RCC 7860 (cell line): Measurements from ENCODE around the gene MARVELD3.
A peak's percentile ranks its signal among the peaks of the same experiment; 100 is the strongest.
"Not testable (repeated sequence)": the region's sequence is repeated elsewhere in the genome, so short reads cannot be mapped to it uniquely, and the experiment has no call there.

ENCODE experiments used
- DNase-seq: peaks from one replicate; pipeline ENCODE4 v3.0.0-alpha.2; 2015; ENCODE audit warnings: low spot score
- FAIRE-seq: peaks from 2 replicates; lab custom pipeline; 2012; peaks lifted over from hg19 to GRCh38; lab: Jason Lieb, UNC

The MARVELD3 gene, protein sequence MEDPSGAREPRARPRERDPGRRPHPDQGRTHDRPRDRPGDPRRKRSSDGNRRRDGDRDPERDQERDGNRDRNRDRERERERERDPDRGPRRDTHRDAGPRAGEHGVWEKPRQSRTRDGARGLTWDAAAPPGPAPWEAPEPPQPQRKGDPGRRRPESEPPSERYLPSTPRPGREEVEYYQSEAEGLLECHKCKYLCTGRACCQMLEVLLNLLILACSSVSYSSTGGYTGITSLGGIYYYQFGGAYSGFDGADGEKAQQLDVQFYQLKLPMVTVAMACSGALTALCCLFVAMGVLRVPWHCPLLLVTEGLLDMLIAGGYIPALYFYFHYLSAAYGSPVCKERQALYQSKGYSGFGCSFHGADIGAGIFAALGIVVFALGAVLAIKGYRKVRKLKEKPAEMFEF

DNA sequence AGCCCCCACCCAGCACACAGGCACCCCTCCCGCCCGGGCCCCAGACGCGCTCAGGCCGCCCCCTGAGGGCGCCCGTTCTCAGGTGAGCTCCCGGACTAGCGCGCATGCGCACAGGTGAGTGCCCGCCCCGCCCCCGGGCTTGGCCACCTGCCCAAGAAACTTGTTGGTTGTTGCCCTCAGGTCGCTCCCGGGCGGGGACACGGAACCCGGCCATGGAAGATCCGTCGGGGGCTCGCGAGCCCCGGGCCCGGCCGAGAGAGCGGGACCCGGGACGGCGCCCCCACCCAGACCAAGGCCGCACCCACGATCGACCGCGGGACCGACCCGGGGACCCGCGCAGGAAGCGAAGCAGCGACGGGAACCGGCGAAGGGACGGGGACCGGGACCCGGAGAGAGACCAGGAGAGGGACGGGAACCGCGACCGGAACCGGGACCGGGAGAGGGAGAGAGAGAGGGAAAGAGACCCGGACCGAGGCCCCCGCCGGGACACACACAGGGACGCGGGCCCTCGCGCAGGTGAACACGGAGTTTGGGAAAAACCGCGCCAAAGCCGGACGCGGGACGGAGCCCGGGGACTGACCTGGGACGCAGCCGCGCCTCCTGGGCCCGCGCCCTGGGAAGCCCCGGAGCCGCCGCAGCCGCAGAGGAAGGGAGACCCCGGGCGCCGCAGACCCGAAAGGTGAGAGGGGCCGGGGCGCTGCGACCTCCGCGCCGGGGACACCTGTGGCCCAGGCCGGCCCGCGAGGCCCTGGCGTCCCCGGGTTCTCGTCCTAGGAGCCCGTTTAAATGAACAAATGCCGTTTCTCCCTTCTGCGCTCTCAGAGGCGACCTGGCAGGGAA is at the start of gene MARVELD3:
TSS of gene MARVELD3 (plus strand) at position 167 of the 840 bp plus-strand sequence. CDS start at position 213, 46 bp downstream.
- no peak for DNase-seq
- no peak for FAIRE-seq

DNA sequence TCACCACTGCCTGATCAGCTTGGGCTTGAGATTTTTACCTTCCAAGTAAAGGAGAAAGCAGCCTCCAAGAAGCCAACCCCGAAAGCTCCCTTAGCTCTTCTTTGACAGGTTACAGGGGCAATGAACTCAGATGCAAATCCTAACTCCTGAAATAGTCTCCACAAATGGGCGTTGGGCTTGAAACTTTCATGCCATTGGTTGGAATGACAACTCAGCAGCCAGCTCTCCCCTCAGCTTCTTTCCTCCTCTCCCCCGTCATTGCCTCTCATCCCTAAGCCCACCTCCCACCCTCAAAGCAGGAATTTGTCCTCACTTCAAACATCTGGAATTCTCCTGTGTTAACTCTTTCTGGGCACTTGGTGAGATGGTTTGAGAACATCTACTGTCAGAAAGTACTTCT is 49.0 kb upstream of the MARVELD3 start, which contains the start of gene TAT:
TSS of gene TAT (minus strand) at position 122 of the 400 bp plus-strand sequence. CDS start 677 bp downstream, outside the sequence.
- no peak for FAIRE-seq
- DNase-seq: no peak

DNA sequence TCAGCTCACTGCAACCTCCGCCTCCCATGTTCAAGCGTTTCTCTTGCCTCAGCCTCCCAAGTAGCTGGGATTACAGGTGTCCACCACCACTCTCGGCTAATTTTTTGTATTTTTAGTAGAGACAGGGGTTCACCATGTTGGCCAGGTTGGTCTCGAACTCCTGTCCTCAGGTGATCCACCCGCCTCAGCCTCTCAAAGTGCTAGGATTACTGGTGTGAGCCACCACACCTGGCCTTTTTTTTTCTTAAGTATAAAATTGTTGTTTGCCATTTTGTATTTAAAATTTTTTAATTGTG is 43.5 kb upstream of the MARVELD3 start:
- FAIRE-seq, DNase-seq: not testable (repeated sequence)

DNA sequence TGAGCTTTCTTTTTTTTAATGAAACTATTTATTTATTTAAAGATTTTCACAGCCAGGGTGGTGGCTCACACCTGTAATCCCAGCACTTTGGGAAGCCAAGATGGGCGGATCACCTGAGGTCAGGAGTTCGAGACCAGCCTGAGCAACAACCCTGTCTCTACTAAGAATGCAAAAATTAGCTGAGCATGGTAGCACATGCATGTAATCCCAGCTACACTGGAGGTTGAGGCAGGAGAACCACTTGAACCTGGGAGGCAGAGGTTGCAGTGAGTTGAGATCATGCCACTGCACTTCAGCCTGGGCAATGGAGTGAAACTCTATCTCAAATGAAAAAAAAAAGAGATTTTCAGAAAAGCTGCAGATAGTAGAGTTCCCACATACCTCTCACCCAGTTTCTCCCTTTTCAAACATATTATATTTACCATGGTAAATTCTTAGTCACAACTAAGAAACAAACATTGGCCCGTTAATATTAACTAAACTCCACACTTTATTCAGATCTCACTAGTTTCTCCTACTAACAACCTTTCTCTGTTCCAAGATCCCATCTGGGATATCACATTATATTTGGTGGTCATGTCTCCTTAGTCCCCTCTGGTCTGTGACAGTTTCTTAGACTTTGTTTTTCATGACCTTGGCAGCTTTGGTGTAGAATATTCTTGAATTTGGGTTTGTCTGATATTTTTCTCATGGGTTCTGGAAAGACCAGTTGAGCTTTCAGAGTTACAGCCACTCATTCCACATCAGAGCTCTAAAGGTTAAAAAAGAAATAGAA is 41.3 kb upstream of the MARVELD3 start:
- no peak for FAIRE-seq
- DNase-seq: no peak

DNA sequence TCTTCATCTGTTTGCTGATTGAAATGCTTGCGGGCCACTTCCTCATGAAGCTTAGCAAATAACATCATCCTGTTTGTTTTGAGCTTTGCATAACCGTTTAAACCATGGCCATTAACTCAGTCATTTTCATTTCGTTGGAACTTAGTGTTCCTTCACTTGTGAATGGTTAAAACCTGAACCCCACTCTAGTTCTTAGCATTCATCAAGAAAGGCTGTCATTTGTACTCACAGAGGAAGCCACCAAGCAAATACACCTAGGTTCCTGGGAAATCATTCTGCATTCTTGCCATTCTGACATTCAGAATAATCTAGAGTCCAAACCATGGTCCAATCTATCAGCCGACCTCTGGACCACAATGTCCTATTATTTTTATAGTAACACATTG is 40.7 kb upstream of the MARVELD3 start:
- no peak for DNase-seq

DNA sequence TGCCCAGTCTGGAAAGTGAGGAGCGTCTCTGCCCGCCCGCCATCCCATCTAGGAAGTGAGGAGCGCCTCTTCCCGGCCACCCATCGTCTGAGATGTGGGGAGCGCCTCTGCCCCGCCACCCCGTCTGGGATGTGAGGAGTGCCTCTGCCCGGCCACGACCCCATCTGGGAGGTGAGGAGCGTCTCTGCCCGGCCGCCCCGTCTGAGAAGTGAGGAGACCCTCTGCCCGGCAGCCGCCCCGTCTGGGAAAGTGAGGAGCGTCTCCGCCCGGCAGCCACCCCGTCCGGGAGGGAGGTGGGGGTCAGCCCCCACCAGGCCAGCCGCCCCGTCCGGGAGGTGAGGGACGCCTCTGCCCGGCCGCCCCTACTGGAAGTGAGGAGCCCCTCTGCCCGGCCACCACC is 36.6 kb upstream of the MARVELD3 start:
- not testable (repeated sequence) for DNase-seq, FAIRE-seq

More for the DNA sequence above, 40.7 kb upstream of the MARVELD3 start:
- no peak for FAIRE-seq

DNA sequence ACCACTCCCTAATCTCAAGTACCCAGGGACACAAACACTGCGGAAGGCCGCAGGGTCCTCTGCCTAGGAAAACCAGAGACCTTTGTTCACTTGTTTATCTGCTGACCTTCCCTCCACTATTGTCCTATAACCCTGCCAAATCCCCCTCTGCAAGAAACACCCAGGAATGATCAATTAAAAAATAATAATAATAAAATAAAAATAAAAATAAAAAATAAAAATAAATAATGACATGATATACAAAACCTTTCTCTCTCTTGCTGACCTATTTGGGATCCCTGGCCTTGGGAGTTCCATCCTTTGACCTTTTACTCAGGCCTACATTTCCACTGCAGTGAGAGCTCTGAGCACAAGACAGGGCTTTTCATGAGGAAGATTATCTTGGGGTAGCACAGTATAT is 35.9 kb upstream of the MARVELD3 start:
- not testable (repeated sequence) for FAIRE-seq, DNase-seq

DNA sequence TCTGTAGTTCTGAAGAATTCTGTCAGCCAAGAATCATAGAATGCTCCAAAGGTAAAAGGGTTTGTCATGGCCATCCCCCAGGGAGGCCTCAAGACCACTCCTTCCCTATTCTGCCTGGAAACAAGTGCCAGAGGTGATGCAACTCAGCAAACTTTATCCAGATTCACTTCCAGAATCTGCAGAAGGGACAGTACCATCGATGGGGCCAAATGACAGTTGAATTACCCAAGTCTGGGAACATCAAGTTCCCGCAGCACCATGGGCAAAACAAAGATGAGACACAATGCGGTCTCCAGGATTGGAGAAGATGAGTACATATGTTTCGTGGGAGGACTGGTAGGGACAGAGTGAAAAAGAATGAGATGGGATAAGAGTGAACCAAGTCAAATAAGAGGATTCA is 35.4 kb upstream of the MARVELD3 start:
- no peak for FAIRE-seq

DNA sequence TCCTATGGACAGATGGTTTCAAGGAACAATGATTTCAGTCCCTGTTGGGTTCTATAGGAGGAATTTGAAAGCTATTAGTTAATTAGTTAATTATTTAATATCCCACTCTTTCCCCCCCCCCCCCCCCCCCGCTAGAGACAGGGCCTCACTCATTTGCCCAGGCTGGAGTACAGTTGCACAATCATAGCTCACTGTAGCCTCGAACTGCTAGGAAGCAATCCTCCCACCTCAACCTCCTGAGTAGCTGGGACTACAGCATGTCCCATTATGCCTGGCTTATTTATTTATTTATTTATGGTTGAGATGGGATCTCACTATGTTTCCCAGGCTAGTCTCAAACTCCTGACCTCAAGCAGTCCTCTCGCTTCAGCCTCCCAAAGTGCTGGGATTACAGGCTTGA is 34.1 kb upstream of the MARVELD3 start:
- no peak for FAIRE-seq
- no peak for DNase-seq

More for the DNA sequence above, 35.4 kb upstream of the MARVELD3 start:
- DNase-seq: no peak

DNA sequence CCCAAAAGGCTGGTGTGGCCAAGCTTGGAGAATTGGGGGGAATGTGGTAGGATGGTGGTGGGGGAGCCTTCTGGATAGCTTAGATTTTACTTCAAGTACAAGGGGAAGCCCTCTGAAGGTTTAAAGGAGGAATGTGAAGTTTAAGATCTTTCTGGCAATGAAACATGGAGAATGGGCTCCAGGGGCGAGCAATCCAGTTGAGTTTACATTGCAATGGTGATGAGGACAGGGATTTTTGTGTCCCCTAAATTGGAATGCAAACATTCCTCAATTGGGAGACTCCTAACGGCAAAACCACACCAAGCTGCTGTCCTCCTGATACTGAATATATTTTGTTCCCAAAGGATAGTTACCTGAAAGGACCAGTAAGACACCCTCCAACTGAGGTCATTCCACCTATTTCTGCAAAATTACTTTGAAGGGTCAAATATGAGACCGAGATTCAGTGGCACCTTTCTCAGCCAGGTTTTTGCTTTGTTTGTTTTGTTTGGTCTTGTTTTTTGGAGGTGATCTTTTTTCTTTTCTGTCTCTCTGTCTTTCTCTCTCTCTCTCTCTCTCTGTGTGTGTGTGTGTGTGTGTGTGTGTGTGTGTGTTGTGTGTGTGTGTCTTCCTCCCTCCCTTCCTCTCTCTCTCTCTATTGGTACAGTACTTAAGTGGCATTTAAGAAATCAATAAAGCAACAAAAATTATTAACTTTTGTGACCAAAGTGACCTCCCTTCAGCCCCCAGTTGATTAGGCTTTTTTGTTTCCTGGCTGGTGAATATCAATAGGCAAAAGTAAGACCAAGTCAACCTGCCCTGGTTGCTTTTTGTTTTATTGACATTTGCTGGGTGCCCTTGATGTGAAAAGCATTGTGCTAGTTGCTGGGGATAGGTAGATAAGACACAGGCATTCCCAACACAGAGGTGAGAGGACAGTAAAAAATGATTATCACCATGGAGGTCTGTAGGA is 32.7 kb upstream of the MARVELD3 start:
- DNase-seq (no peak), FAIRE-seq (no peak)

DNA sequence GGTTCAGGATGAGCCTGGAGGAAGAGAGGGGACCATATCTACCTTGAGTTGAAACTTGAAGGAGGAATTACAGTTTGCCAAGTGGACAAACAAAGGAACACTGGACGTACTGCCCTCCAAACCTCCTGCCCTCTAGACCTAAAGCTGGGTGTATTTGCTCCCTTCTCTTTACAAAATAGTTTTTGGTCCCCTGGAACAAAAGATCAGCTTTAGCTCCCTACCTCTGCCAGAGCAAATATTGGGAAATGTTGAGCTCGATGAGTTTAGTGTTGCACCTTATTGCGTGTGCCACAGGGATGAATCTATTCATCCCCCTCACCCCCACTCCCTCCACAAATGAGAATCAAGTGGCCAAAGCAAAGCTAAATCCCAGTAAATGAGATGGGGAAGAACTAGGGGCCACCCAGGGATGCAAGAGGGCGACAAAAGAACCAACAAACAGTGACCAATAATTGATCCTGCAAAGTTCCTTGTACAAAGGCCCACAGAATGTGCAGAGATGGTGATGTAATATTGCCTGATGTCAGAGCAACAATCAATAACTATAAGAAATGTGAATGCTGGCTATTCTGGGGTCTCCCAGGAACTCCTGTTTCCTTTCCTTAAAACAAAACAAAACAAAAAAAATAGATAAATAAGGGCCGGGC is 31.9 kb upstream of the MARVELD3 start:
- FAIRE-seq: no peak
- DNase-seq: no peak

DNA sequence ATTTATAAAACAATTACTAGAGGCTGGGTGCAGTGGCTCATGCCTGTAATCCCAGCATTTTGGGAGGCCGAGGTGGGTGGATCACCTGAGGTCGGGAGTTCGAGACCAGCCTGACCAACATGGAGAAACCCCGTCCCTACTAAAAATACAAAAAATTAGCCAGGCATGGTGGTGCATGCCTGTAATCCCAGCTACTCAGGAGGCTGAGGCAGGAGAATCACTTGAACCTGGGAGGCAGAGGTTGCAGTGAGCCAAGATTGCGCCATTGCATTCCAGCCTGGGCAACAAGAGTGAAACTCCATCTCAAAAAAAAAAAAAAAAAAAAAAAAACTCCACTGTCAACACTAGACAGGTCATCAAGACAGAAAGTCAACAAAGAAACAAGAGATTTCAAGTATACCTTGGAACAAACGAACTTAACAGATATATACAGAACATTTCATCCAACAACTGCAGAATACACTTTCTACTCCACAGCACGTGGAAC is 30.6 kb upstream of the MARVELD3 start:
- not testable (repeated sequence) for DNase-seq, FAIRE-seq

DNA sequence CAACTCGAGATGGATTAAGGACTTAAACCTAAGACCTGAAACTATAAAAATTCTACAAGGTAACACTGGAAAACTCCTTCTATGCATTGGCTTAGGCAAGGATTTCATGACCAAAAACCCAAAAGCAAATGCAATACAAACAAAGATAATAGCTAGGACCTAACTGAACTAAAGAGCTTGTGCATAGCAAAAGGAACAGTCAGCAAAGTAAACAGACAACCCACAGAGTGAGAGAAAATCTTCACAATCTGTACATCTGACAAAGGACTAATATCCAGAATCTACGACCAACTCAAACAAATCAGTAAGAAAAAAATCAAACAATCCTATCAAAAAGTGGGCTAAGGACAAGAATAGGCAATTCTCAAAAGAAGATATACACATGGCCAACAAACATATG is 27.6 kb upstream of the MARVELD3 start:
- not testable (repeated sequence) for FAIRE-seq, DNase-seq

DNA sequence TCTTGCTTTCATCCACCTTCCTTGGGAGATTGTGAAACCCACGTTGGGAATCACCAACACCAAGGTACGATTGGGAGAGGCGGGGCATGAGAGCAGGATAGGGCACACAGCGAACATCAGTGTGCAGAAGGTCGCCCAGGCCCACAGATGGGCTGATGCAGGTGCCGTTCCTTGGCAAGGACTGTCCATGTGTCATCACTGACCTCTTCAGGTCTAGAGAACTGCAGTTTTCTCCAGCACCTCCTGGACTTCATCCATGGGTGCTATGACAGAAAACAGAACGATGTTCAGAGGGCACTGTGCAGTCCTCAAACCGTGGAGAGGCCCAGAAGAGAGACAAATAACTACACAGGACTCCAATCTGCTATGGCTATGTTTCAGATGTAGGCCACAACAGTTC is 25.2 kb upstream of the MARVELD3 start:
- no peak for DNase-seq

DNA sequence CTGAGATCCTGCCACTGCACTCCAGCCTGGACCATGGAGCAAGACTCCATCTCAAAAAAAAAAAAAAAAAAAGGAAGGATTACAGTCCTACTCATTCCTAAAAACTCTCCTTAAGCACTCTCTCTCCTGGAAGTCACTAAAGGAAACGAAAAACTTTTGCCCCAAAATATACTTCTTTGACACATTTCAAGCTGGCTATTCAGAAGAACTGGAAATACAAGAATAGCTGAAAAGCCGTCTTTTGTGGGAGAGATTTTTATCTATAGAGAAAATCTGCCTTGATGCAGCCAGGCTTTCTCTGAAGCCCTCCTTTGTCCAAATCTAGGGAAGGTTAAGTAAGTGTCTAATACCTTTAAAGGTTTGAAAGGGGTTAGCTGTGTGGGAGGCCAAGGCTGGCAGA is 16.9 kb upstream of the MARVELD3 start:
- DNase-seq (no peak), FAIRE-seq (no peak)

More for the DNA sequence above, 25.2 kb upstream of the MARVELD3 start:
- no peak for FAIRE-seq

DNA sequence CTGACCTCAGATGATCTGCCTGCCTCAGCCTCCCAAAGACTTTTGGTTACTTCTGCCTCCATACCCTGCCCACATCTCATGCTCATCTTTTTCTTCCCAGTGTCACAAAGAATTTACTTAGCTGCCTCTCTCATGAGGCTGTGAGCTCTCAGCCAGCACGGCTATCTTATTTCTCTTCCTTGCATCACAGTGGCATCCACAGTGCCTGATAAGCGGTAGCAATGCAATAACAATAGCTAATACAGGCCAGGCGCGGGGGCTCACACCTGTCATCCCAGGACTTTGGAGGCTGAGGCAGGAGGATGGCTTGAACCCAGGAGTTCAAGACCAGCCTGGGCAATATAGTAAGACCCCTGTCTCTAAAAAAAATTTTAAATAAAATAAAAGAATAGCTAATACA is 15.5 kb upstream of the MARVELD3 start:
- DNase-seq (no peak), FAIRE-seq (no peak)

DNA sequence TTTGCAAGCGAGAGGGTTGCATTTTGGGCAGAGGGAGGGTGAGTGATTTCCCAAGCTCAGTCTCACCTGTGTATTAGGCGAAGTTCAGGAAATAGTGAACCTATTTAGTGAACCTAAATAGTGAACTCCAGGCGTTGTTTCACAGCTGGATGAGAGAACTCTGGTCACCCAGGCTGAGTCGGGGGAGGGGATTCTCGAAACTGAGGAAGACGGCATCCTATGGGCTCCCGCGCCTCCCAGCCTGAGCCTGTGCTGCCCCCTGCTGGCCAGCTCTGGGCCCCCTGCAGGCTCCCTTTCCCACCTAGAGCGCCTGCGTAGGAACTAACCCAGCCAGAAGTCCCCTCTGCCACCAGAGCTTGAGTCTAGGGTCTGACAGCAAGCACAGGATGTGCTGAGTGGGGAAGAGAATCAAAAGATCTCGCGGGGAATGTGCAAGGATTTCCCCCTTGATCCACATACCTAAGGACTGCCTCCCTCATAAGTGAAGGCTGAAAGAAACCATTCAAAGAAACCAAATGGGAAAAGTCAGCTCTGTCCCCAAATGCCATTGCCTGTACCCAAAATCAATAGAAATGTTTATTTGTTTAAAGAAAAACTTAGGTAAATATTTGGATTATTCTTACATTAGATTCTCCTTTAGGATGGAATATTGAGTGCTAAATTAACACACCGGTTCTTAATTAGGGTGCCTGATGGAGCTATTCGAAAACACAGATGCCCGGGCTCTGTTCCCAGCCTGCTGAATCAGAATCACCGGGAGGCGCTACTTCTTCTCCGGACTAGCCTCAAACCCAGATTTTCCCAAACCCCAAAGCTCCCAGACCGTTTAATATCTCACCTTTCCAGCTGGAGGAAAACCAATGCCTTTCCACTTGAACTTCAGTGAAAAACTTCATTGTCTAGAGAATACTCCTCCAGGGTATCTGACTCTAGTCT is 14.8 kb upstream of the MARVELD3 start:
- DNase-seq (peak; percentile 26), FAIRE-seq (no peak)

DNA sequence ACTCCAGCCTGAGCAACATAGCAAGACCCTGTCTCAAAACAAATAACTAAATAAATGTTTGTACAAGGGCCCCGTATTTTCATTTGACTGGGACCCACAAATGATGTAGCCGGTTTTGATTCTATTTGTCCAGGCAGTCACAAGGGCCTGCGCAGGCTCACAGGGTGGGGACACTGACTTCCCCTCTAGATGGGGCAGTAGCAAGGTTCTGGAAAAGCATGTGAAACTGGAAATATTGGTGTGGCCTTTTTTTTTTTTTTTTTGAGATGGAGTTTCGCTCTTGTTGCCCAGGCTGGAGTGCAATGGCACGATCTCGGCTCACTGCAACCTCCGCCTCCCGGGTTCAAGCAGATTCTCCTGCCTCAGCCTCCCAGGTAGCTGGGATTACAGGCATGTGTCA is 11.0 kb upstream of the MARVELD3 start:
- not testable (repeated sequence) for DNase-seq, FAIRE-seq
